Measurements from ENCODE around the gene CNIH3.

The CNIH3 gene

DNA sequence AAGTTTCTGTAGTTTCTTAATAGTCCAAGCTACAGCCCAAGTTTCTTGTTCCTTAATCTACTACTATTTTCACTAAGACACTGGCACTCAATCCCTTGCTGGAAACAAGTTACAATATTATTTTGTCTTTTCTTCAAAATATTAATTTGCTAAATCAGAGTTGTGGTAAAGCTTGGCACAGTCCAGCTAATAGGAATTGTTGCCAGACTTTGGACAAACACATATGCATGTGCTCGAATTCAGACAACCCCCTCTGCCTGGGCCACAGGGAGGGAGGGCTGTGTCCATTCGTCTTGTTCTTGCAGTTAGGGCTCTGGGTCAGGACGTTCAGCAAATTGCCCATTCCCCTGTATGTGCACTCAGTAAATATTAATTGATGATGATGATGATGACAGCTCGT is 103.6 kb downstream of the CNIH3 start:
- TF ChIP-seq, protein P1, sequence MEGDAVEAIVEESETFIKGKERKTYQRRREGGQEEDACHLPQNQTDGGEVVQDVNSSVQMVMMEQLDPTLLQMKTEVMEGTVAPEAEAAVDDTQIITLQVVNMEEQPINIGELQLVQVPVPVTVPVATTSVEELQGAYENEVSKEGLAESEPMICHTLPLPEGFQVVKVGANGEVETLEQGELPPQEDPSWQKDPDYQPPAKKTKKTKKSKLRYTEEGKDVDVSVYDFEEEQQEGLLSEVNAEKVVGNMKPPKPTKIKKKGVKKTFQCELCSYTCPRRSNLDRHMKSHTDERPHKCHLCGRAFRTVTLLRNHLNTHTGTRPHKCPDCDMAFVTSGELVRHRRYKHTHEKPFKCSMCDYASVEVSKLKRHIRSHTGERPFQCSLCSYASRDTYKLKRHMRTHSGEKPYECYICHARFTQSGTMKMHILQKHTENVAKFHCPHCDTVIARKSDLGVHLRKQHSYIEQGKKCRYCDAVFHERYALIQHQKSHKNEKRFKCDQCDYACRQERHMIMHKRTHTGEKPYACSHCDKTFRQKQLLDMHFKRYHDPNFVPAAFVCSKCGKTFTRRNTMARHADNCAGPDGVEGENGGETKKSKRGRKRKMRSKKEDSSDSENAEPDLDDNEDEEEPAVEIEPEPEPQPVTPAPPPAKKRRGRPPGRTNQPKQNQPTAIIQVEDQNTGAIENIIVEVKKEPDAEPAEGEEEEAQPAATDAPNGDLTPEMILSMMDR (IDR thresholded peaks at IDR 0.05), result no peak

DNA sequence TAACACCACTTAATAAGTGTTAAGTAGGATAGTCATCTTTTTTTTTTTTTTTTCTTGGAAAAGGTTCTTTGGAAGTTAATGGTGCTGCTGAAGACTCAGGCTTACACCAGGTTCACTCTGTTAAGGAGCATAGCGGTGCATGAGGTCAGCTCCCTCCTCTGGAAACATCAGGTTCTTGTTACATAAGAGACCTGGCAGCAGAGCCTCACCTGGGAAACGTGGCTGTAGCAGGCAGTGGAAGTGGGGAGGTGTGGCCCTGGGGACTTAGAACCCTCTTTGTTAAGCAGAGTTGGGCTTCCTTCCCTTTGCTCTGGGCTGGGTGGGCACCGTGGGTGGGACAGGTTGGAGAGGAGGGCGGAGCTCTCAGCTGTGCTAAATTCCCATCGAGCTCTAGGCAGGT is 104.1 kb downstream of the CNIH3 start:
- TF ChIP-seq, protein P1 (IDR thresholded peaks at IDR 0.05), result no peak

DNA sequence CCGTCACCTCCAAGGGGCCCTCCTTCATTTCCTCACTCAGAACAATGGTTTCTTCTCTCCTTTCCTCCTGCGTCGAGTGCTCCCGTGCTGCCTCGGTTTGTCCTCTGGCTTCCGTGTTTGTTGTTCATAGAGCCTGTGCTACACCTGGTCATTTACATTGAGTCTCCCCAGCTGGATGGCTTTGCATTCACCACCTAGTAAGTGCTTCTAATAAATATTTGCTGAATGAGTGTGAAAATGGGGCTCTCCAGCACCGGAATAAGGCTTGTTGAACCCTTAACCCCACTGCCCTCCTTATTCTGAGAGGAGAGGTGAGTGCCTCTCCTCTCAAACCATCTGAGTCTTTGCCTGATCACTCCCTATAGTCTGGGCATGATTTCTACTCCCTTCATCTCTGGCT is 104.9 kb downstream of the CNIH3 start:
- TF ChIP-seq, protein P1 (IDR thresholded peaks at IDR 0.05), result no peak

DNA sequence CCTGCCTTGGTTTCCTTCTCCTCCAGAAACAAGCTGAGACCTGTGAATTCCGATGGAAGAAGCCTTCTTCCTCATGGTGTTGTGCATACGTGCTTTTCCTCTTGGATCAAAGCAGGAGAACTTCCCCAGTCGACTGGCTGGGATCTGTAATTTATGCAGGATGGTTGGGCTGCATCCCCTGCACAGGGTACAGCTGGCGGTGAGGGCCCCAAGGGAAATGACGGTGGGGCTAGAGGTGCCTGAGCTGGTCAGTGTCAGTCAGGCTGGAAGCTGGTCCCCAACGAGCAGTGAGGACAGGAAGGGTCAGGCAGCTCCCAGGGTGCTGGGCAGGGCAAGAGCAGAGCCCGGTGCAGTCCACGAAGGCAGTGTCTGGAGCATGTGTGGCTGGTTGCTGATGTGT is 106.7 kb downstream of the CNIH3 start:
- TF ChIP-seq, protein P1 (IDR thresholded peaks at IDR 0.05), result no peak

DNA sequence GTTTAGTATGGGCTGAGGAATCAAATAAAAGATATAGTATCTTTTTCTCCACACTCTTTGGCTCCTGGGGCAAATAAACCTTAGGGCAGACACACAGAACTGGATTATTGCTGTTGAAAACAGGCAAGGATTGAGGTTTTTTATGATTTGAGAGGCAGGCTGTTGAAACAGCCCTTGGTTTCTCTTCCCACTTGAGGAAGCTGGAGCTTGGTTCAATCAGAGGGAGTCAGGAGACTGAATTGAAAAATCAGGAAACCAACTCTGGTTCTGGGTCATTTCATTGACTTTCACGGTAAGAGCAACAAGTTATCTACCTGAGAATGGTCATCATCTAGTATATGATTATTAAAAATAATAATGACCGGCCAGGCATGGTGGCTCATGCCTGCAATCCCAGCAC is 108.4 kb downstream of the CNIH3 start:
- TF ChIP-seq, protein P1 (IDR thresholded peaks at IDR 0.05), result no peak

DNA sequence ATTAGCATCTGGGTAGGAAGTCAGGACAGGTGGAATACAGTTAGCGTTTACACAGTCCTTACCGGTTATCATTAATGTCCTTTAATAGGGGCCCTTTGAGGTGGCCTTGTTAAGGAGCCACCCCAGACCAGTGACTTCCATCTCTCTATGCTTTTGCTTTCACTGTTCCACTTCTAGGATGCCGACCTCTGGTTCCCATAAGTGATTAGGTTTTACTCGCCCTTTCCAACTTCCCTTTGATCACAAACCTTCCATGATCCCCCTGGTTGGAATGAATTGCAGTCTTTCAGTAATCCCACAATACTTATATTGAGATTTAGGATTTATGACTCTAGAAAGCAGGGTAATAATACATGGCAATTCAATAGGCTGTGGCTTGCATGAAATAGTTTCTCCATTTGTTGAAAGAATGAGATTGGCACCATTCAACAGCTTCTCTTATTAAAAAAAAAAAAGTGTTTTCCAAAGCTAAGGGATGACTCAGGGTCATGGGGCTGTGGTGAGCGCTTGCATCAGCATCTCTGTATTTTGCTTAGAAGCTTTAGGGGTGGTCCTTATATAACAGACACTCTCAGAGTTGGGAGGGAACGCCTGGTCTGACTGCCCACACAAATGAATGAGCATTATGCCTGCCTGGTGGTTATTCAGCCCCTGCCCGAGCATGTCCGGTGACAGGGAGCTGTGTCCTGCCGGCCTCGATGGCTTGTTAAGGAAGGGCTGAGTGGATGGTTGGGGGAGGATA is 110.5 kb downstream of the CNIH3 start:
- TF ChIP-seq, protein P1 (IDR thresholded peaks at IDR 0.05), result no peak

DNA sequence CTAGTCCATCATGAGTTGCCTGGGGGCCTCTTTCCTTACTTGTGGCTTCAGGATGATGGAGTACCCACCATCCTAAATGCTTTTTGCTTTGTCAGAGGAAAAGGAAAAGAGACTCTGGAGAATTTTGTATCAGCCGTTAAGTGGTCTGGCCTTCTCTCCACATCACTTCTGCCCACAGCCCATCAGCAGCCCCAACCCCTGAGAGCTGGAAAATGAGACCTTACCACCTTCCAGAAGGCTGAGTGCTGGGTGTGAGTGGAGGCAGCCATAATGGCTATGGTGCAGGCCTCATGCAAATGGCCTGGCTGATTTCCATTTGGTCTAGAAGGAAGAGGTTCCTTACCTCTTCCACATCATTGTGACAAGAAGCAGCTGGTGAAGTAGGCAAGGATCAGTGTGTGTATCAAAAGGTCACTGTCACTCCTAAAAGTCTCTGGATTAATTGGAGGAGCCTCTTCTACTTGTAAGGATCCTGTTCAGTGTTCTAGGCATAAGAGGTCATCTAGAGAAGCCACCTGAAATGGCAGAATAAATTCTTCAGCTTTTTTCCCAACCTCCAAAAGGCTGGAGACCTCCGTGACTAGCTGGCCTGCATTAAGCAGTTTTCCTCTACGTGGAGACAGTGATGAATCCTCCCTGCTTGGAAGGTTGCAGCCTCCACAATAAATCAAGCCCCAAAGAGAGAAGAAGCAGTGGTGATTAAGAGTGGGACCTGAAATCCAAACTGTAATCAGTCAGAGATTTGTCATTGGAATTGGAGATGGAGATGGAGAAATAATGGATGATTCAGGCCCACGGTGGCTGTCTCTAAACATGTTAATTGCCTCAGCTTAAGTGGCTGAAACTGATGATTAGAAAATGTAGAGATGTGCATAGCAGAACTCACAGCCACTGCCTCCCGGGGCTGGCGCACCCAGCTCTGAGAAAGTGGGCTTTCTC is 111.5 kb downstream of the CNIH3 start:
- TF ChIP-seq, protein P1 (IDR thresholded peaks at IDR 0.05), result no peak
